Measurements from ENCODE around the gene USP21.

USP21 gene

DNA sequence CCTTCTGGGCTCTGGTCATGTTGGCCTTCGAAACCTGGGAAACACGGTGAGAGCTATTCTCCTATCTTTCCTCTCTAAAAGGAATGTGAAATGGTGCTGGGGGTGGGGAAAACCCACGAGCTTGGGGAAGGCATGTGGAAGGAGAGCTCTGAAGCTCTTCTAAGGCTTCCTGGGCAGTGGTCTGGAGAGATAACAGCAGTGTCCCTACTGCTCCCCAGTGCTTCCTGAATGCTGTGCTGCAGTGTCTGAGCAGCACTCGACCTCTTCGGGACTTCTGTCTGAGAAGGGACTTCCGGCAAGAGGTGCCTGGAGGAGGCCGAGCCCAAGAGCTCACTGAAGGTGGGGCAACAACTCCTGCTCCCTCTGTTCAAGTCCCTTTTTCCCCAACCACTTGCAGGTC is 2.8 kb downstream of the USP21 start:
- Histone ChIP-seq H3K9me3 (ENCODE audit: low read depth, low read length) (no peaks in the 10 kb centered on the region), H3K27ac (no peak overlapping the region), H3K4me3 (no peak overlapping the region), H3K9ac (ENCODE audit: insufficient read length) (no peak overlapping the region), H3K36me3 (ENCODE audit: insufficient read depth, low read length) (peaks cover 30% of the 10 kb centered on the region; the same call in 1 of the 2 replicates)
- no peak for TF ChIP-seq POLR2AphosphoS5 (IDR thresholded peaks at IDR 0.05; ENCODE audit: borderline replicate concordance, low read depth, low read length)
- TF ChIP-seq EZH2 (IDR thresholded peaks at IDR 0.05) = no peak
- no peak for TF ChIP-seq FOXP2 (optimal IDR thresholded peaks at IDR 0.05; ENCODE audit: control extremely low read depth, extremely low read length, insufficient read depth)
- DNase-seq (ENCODE audit: low read depth, low spot score) = no peak

DNA sequence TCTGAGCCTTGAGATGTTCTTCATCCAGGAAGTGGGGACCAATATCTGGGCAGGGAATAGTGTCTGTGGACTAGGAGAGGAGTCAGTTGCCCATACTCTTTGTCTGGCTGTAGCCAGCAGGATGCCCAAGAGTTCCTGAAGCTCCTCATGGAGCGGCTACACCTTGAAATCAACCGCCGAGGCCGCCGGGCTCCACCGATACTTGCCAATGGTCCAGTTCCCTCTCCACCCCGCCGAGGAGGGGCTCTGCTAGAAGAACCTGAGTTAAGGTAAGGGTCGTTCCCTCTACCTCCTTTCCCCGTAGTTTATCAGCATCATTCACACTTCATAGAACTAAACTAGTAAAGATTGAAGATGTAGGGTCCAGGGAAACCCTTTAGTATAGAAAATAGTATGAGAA is 3.5 kb downstream of the USP21 start:
- no peak overlapping the region for H3K27ac ChIP-seq
- DNase-seq (ENCODE audit: low read depth, low spot score) = no peak
- no peaks in the 10 kb centered on the region for H3K9me3 ChIP-seq (ENCODE audit: low read depth, low read length)
- no peak overlapping the region for H3K9ac ChIP-seq (ENCODE audit: insufficient read length)
- TF ChIP-seq FOXP2 (optimal IDR thresholded peaks at IDR 0.05; ENCODE audit: control extremely low read depth, extremely low read length, insufficient read depth) = no peak
- TF ChIP-seq EZH2 (IDR thresholded peaks at IDR 0.05) = no peak
- no peak for TF ChIP-seq POLR2AphosphoS5 (IDR thresholded peaks at IDR 0.05; ENCODE audit: borderline replicate concordance, low read depth, low read length)
- H3K36me3 ChIP-seq (ENCODE audit: insufficient read depth, low read length) = peaks cover 30% of the 10 kb centered on the region; the same call in 1 of the 2 replicates
- H3K4me3 ChIP-seq = no peak overlapping the region

DNA sequence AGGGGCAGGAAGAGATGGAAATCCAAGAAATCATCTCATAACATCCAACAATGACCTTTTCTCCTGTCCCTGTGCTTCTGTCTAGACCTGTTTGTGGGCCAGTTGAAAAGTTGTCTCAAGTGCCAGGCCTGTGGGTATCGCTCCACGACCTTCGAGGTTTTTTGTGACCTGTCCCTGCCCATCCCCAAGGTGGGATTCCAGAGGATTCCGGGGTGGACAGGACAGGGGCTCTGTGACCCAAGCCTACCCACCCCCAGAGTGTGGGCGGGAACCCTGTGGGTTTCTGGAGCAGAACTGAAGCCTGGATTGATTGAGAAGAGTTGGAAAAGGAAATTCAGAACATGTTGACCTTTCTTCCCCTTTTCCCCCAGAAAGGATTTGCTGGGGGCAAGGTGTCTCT is 4.5 kb downstream of the USP21 start:
- DNase-seq (ENCODE audit: low read depth, low spot score) = no peak
- Histone ChIP-seq H3K9me3 (ENCODE audit: low read depth, low read length) (no peaks in the 10 kb centered on the region), H3K27ac (no peak overlapping the region), H3K36me3 (ENCODE audit: insufficient read depth, low read length) (peaks cover 25% of the 10 kb centered on the region; the same call in 1 of the 2 replicates), H3K9ac (ENCODE audit: insufficient read length) (no peak overlapping the region), H3K4me3 (no peak overlapping the region)
- TF ChIP-seq FOXP2 (optimal IDR thresholded peaks at IDR 0.05; ENCODE audit: control extremely low read depth, extremely low read length, insufficient read depth) = no peak

DNA sequence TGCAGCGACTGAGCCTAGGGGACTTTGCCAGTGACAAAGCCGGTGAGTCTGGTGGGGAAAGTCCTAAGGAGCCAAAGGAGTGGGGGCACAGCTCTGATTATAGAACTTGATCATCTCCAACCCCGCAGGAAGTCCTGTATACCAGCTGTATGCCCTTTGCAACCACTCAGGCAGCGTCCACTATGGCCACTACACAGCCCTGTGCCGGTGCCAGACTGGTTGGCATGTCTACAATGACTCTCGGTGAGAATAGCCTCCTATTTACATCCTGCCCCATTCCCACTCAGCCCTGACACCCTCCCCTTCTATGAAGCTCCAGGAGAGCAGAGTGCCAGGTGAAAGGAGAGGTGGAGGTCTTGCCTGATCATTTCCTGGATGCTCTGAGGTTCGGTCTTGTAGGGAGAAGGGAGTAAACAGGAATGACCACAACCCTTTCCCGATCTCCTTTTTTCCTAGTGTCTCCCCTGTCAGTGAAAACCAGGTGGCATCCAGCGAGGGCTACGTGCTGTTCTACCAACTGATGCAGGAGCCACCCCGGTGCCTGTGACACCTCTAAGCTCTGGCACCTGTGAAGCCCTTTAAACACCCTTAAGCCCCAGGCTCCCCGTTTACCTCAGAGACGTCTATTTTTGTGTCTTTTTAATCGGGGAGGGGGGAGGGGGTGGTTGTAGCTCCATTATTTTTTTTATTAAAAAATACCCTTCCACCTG is 5.8 kb downstream of the USP21 start:
- H3K27ac ChIP-seq = no peak overlapping the region
- no peak for TF ChIP-seq POLR2AphosphoS5 (IDR thresholded peaks at IDR 0.05; ENCODE audit: borderline replicate concordance, low read depth, low read length)
- DNase-seq (ENCODE audit: low read depth, low spot score) = no peak
- H3K9ac ChIP-seq (ENCODE audit: insufficient read length) = peak overlapping the region; percentile 66
- H3K36me3 ChIP-seq (ENCODE audit: insufficient read depth, low read length) = peaks cover 25% of the 10 kb centered on the region; the same call in 1 of the 2 replicates
- peak overlapping the region; percentile 90 for H3K4me3 ChIP-seq
- no peaks in the 10 kb centered on the region for H3K9me3 ChIP-seq (ENCODE audit: low read depth, low read length)

DNA sequence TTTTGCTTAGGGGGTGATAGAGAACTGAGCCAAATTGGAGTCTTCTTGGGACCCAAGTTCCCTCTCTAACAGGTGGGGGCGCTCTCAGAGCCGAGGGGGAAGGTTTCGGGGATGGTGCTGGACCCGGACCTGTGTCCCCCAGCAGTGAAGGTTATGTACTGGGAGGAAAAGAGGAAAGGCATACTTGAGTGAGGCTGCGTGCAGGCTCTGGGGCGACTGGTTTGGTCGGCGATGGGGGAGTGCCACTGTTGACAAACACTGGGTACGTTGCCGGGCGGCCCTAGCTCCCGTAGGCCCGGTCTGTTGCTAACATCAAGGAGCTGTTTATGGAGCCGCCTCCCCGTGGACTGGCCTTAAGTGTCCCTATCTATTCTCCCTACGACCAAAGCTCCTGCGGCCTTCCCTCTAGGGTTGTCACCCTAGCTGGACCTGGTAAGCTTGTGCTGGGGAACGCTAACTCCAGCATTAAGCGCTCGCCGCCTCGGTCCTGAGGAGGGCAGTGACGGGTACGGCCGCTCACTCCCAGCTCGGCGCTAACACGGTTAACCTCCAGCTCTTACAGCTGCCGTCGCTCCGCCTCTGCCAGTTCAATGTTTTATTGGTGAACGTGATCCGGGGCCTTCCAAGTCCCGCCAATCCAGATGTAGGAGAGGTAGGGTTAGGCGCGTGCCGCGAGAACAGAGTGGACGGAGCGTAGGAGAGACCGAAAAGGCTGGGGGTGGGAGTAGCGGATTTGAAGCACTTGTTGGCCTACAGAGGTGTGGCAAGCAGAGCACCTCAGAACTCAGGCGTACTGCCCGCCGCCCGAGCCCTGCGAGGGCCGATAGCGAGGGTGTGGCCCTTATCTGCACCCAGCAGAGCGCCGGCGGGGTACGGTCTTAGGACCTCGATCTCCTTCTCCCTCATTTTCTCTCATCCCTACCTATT is 6.7 kb downstream of the USP21 start, which contains the start of gene PPOX:
Gene PPOX, plus strand, starts transcription at position 685 of the 927 bp plus-strand sequence. CDS start 422 bp downstream, outside the sequence.
- peak; percentile 84 for DNase-seq (ENCODE audit: low read depth, low spot score)
- peak within 1 kb of the TSS; percentile 91 for H3K9ac ChIP-seq (ENCODE audit: insufficient read length)
- no peak for TF ChIP-seq EZH2 (IDR thresholded peaks at IDR 0.05)
- peak; percentile 74; the same call in 1 of the 2 replicates for TF ChIP-seq POLR2AphosphoS5 (IDR thresholded peaks at IDR 0.05; ENCODE audit: borderline replicate concordance, low read depth, low read length)
- H3K36me3 ChIP-seq (ENCODE audit: insufficient read depth, low read length) = peaks cover 27% of the 10 kb centered on the region; the same call in 1 of the 2 replicates
- peak within 1 kb of the TSS; percentile 12; the same call in 1 of the 2 replicates for H3K27ac ChIP-seq
- H3K4me3 ChIP-seq = peak within 1 kb of the TSS; percentile 90
- no peaks in the 10 kb centered on the region for H3K9me3 ChIP-seq (ENCODE audit: low read depth, low read length)

DNA sequence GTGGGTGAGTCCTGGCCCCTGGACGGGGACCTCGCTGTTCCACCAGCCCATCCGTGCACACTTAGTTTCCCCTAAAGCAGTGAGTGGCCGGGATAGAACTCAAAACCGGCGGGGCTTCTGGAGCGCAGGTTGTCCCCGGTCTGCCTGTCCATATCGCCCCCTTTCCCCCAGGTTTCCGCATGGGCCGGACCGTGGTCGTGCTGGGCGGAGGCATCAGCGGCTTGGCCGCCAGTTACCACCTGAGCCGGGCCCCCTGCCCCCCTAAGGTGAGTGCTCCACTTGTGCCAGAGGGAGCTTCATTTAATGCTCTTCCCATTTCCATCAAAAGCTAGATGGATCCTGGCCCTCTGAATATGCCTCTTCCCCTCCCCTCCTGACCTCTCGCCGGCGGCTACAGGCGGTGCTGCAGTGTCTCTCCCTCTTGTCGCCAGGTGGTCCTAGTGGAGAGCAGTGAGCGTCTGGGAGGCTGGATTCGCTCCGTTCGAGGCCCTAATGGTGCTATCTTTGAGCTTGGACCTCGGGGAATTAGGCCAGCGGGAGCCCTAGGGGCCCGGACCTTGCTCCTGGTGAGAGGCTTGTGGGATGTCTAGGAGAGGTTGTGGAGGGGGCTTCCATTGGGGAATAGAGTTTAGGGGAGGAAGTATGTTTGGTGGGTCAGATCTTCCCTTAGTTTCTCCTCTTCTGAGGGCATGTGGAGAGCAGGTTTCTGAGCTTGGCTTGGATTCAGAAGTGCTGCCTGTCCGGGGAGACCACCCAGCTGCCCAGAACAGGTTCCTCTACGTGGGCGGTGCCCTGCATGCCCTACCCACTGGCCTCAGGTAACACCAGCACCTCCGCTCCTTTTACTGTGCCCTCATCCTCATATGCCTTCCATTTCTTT is 7.6 kb downstream of the USP21 start:
- TF ChIP-seq EZH2 (IDR thresholded peaks at IDR 0.05) = no peak
- TF ChIP-seq POLR2AphosphoS5 (IDR thresholded peaks at IDR 0.05; ENCODE audit: borderline replicate concordance, low read depth, low read length) = no peak
- no peak for TF ChIP-seq FOXP2 (optimal IDR thresholded peaks at IDR 0.05; ENCODE audit: control extremely low read depth, extremely low read length, insufficient read depth)
- Histone ChIP-seq H3K4me3 (peak overlapping the region; percentile 90), H3K36me3 (ENCODE audit: insufficient read depth, low read length) (peaks cover 29% of the 10 kb centered on the region; the same call in 1 of the 2 replicates), H3K9me3 (ENCODE audit: low read depth, low read length) (no peaks in the 10 kb centered on the region), H3K27ac (no peak overlapping the region), H3K9ac (ENCODE audit: insufficient read length) (peak overlapping the region; percentile 91)
- no peak for DNase-seq (ENCODE audit: low read depth, low spot score)

DNA sequence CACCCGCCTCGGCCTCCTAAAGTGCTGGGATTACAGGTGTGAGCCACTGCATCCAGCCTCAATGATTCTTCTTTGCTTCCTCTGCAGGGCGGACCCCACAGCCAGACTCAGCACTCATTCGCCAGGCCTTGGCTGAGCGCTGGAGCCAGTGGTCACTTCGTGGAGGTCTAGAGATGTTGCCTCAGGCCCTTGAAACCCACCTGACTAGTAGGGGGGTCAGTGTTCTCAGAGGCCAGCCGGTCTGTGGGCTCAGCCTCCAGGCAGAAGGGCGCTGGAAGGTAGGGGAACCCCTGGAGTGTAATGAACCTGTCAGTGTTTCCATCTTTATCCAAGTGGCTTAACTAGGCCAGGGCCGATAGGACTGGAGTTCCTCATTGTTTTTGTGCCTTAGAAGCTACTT is 9.6 kb downstream of the USP21 start:
- no peak overlapping the region for H3K27ac ChIP-seq
- H3K9me3 ChIP-seq (ENCODE audit: low read depth, low read length) = no peaks in the 10 kb centered on the region
- TF ChIP-seq POLR2AphosphoS5 (IDR thresholded peaks at IDR 0.05; ENCODE audit: borderline replicate concordance, low read depth, low read length) = no peak
- TF ChIP-seq FOXP2 (optimal IDR thresholded peaks at IDR 0.05; ENCODE audit: control extremely low read depth, extremely low read length, insufficient read depth) = no peak
- no peak for TF ChIP-seq EZH2 (IDR thresholded peaks at IDR 0.05)
- no peak for DNase-seq (ENCODE audit: low read depth, low spot score)
- peaks cover 41% of the 10 kb centered on the region for H3K36me3 ChIP-seq (ENCODE audit: insufficient read depth, low read length)
- H3K4me3 ChIP-seq = no peak overlapping the region
- H3K9ac ChIP-seq (ENCODE audit: insufficient read length) = no peak overlapping the region

DNA sequence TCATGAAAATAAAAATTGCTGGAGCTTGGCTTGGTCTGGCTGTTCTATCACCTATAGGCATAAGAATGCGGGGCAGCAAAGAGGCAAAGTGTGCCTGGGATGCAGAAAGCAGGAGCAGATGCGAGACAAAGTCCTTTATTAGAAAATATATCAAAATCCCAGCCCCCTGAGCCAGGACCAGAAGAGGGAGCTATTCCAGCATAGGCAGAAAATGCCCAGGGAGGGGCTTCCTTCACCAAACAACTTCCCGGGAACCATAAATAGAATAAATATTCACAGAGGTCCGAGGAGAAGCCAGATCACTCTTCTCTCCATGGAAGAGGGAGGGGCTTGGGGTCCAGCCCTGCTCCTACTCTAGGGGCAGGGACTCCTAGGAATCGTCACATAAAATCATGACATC is 11.9 kb downstream of the USP21 start:
- DNase-seq (ENCODE audit: low read depth, low spot score) = no peak
- no peak for TF ChIP-seq EZH2 (IDR thresholded peaks at IDR 0.05)
- TF ChIP-seq FOXP2 (optimal IDR thresholded peaks at IDR 0.05; ENCODE audit: control extremely low read depth, extremely low read length, insufficient read depth) = no peak
- TF ChIP-seq POLR2AphosphoS5 (IDR thresholded peaks at IDR 0.05; ENCODE audit: borderline replicate concordance, low read depth, low read length) = no peak
- H3K36me3 ChIP-seq (ENCODE audit: insufficient read depth, low read length) = peaks cover 46% of the 10 kb centered on the region
- no peaks in the 10 kb centered on the region for H3K9me3 ChIP-seq (ENCODE audit: low read depth, low read length)
- H3K27ac ChIP-seq = no peak overlapping the region
- H3K4me3 ChIP-seq = no peak overlapping the region
- H3K9ac ChIP-seq (ENCODE audit: insufficient read length) = no peak overlapping the region
